Coronary artery (tissue), 2 donors: Measurements from ENCODE around the gene SIK2.

ENCODE experiments used
- DNase-seq: peaks from one replicate; pipeline ENCODE4 v3.0.0-alpha.2; 2017; ENCODE audit warnings: low spot score
- H3K27ac ChIP-seq, 2 donors: fragments of 200-600 bp; sonication (generic); one replicate each; pipeline ENCODE4 v1.5.1; 2016 to 2019
- H3K4me3 ChIP-seq: fragments of 200-600 bp; sonication (generic); 2 replicates; pipeline ENCODE4 v1.5.1; 2016; ENCODE audit warnings: mild to moderate bottlenecking, moderate library complexity
- CTCF ChIP-seq: fragments of 200-600 bp; sonication (generic); IDR thresholded peaks from one replicate; pipeline ENCODE4 v1.5.1; 2019; ENCODE audit warnings: antibody characterized with exemption

Gene SIK2

GRCh38 chr11:111726301-111726713 lies 124.1 kb downstream of the SIK2 start:
- no peak for TF ChIP-seq CTCF
- H3K4me3 ChIP-seq, result no peak overlapping the region
- DNase-seq, result no peak
- no peak overlapping the region for H3K27ac ChIP-seq

DNA sequence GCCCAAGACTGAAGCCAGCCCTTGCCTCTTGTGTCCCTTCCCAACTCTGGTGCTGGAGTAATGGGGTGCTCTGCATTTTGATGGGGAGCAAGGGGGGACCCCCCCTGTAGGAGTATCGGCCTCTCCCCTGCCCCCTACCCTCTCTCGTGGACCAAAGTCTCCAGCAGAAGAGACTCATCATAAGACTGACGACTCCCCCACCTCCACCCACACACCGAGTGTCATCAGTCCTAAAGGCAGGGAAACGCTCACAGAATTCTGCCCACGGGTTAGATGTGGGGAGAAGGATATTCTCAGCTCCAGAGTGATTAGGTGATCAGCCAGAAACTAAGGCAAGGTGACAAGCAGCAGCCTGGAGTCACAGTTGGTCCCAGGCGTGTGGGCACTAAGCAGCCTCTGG lies 125.2 kb downstream of the SIK2 start:
- TF ChIP-seq CTCF, result no peak
- DNase-seq, result no peak
- H3K27ac ChIP-seq, result no peak overlapping the region
- no peak overlapping the region for H3K4me3 ChIP-seq

DNA sequence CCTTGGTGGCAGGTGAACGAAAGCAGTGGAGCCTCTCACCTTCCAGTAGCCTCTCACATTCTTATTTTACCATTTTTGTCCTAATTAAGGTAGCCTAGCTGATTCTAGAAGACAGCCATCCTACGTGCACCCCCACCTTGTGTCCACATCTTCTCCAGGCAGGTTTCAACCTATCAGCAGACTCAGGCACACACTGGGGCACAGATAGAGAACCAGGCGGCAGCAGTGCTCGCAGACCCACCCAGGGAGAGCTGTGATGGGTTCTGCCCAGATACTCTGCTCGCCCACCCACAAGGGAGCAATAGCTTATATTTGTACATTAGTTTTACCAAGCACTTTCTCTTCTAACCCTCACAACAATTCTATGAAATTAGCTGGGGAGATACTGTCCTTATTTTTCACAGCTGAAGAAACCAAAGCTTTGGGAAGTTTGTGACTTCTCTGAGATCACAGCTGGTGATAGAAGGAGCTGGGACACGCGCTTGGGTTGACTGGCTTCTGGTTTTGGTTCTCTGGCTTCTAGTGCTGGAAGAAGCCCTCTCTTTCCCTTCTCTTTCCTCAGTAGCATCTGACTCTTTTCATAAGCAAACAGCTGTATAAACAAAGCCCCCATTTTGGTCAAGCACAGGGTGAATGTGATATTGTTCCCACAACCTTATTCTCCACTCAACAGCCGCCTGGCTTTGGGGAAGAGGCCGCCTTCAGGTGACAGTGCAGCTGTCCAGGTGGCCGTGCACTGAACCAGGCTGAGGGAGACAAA lies 127.0 kb downstream of the SIK2 start:
- DNase-seq, result no peak
- Histone ChIP-seq H3K27ac (peak overlapping the region; percentile 87 to 92), H3K4me3 (peak overlapping the region; percentile 22)
- TF ChIP-seq CTCF, result no peak

DNA sequence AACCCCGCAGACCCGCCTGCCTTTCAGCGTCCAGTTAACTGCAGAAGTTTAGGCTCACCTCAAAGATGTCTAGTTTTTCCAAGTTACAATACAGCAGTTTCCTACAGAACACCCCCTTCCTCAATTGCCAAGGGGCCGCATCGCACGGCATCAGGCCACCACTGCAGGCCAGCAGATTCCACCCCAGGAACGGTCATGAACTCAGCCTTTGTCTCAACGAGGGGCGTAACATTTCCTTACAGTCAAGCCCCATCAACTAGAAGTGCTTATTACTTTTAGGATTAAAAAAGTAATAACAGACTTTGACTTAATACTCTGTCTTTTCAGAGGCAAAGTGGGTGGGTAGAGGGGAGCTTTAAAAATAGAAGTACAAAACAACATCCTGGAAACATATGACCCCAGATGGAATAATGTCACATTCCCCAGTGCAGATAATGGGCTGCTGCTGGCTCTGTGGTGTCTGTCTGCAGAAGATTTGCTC lies 127.6 kb downstream of the SIK2 start:
- no peak for TF ChIP-seq CTCF
- DNase-seq, result no peak
- Histone ChIP-seq H3K27ac (peak overlapping the region; percentile 87 to 92), H3K4me3 (peak overlapping the region; percentile 22)

DNA sequence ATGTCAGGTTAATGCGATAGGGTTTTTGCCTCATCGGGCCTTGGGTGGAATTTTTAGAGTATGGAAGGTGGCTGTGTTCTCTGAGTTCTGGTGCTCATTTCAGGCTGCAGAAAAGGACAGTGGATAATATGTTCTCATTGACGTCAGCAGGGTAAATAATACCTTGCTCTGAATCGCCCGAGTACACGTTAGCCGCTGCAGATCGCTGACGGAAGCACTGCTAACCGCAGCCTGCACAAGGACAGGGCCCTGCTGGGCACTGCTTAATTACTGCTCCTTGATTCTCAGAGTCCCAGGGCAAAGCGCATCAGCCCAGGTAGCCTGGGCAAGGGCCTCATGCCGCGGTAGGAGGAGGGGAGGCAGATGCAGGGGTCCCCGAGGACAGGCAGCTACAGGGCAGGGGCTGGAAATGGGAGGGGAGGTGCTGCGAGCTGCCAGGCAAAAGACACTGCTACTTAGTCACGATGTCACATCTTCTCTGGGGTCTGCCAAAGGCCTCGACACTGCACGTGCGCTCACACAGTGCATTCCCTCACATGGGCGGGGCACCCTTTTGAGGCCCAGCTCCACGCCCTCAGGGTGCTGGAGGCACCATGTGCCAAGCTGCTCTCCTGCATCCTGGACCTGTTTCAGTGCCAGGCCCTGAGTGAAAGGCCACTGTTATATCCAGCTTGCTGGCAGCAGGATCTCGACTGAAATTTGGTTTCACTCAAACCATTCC lies 128.8 kb downstream of the SIK2 start:
- Histone ChIP-seq H3K4me3 (no peak overlapping the region), H3K27ac (peak overlapping the region; percentile 92 to 97)
- DNase-seq, result no peak
- no peak for TF ChIP-seq CTCF

DNA sequence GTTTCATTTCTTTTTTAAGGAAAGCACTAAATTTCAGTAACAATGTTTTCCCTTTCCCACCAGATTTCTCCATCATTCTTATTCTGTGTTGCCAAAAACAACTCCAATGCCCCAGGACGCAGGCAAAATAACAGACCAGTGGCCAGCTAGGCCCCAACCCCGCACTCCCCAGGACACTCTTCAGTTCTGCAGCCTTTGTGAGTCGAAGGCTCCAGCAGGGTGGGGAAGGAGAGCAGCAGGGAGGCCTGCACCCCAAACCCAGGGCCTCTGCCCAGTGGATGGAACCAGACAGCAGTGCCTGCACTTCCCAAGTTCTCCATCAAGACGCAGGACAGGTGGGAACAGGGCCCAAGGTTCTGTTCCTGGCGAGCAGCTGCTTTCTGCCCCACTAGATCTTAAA lies 129.6 kb downstream of the SIK2 start:
- H3K4me3 ChIP-seq, result no peak overlapping the region
- peak overlapping the region; percentile 92 to 97 for H3K27ac ChIP-seq
- DNase-seq, result no peak
- no peak for TF ChIP-seq CTCF
